ENCODE results near the gene NRG3.
"Not testable (repeated sequence)": the region's sequence is repeated elsewhere in the genome, so short reads cannot be mapped to it uniquely, and the experiment has no call there.

The NRG3 gene

DNA sequence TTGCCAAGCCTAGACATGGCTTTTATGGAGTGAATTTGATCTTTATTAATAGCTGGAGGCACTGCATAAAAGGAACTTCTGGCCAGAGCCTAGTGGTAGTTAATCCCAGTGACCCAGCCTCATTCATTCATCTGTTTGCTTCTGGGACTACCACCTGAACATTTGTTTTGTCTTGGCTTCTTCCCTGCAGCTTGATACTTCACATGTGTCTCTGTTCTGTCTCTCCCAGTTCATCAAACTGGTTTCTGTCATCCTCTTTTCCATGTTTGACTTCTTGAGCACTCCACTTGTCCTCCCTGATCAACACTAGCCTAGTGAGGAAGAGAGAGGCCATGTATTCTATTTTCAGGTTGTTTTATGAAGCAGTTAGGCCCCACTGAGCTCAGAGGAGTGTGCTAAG is 163.6 kb downstream of the NRG3 start:
- FAIRE-seq (no peak), DNase-seq (ENCODE audit: insufficient read length, low spot score) (no peak)
- TF ChIP-seq POU2F2 (IDR thresholded peaks at IDR 0.05; ENCODE audit: low read depth, low read length) (no peak), POLR2AphosphoS5 (IDR thresholded peaks at IDR 0.05; ENCODE audit: low read depth, low read length) (no peak), POLR2A (IDR thresholded peaks at IDR 0.05; ENCODE audit: low read depth, low read length) (no peak), SPI1 (IDR thresholded peaks at IDR 0.05; ENCODE audit: low read depth, low read length) (no peak), PAX5 (IDR thresholded peaks at IDR 0.05; ENCODE audit: insufficient read depth, low read length, severe bottlenecking) (no peak), TAF1 (IDR thresholded peaks at IDR 0.05; ENCODE audit: low read depth, low read length) (no peak)

DNA sequence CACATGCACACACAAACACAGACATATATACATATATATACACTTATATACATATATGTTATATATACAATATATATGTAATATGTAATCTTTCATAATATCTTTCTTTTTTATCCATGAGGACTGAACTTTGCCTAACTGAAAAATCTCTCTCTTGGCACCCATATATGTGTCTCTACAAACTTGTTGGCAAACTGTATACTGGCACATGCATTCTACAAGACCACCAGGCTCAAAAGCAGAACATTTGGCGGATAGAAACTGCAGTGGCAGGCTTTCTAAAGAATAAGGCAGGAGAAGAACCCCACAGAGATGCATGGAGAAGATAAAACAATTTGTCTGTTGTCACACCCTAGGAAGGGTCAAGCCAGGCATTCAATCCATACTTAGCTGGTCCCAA is 165.3 kb downstream of the NRG3 start:
- DNase-seq (ENCODE audit: insufficient read length, low spot score) = no peak
- FAIRE-seq = no peak
- TF ChIP-seq SPI1 (IDR thresholded peaks at IDR 0.05; ENCODE audit: low read depth, low read length) = no peak
- TF ChIP-seq TAF1 (IDR thresholded peaks at IDR 0.05; ENCODE audit: low read depth, low read length) = no peak
- TF ChIP-seq PAX5 (IDR thresholded peaks at IDR 0.05; ENCODE audit: insufficient read depth, low read length, severe bottlenecking) = no peak
- no peak for TF ChIP-seq POLR2AphosphoS5 (IDR thresholded peaks at IDR 0.05; ENCODE audit: low read depth, low read length)
- no peak for TF ChIP-seq POU2F2 (IDR thresholded peaks at IDR 0.05; ENCODE audit: low read depth, low read length)
- no peak for TF ChIP-seq POLR2A (IDR thresholded peaks at IDR 0.05; ENCODE audit: low read depth, low read length)

DNA sequence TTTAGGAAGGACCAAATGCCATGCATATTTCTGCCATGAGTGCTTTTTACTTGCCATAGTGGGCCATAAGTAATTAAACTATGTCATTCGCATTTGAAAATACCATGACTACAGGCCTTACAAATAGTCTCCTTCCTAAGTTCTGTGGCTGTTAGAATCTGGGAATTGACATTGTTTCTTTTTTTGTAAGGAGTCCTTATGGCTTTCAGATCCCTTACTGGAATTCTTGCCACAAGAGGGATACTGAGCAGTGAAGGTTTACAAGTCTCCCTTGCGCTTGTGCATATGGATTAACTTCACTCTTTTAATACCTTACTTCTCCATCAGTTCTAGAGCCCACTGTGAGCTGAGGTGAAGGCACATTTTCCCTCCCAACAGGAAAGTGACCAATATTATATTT is 166.0 kb downstream of the NRG3 start:
- no peak for FAIRE-seq
- TF ChIP-seq SPI1 (IDR thresholded peaks at IDR 0.05; ENCODE audit: low read depth, low read length) (no peak), POLR2AphosphoS5 (IDR thresholded peaks at IDR 0.05; ENCODE audit: low read depth, low read length) (no peak), TAF1 (IDR thresholded peaks at IDR 0.05; ENCODE audit: low read depth, low read length) (no peak), POU2F2 (IDR thresholded peaks at IDR 0.05; ENCODE audit: low read depth, low read length) (no peak), POLR2A (IDR thresholded peaks at IDR 0.05; ENCODE audit: low read depth, low read length) (no peak), PAX5 (IDR thresholded peaks at IDR 0.05; ENCODE audit: insufficient read depth, low read length, severe bottlenecking) (no peak)
- DNase-seq (ENCODE audit: insufficient read length, low spot score) = no peak

DNA sequence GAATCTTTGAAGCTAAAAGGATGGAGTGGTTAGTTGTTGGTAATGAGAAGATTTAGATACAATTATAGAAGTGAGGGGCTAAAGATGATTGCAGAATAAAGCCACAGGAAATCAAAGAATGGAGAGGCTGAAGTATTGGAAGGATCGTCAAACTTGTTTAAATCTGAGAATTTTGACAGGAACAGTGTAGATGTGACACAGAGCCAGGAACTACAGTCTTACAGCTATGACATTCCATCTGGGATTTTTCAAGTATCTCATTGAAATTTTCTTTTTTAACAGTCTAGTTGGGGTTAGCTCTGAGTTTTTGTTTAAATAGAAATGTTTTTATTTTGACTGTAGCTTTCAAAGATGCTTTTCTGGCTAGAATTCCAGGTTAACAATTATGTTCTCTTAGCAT is 181.4 kb downstream of the NRG3 start:
- DNase-seq (ENCODE audit: insufficient read length, low spot score) (no peak), FAIRE-seq (no peak)
- TF ChIP-seq PAX5 (IDR thresholded peaks at IDR 0.05; ENCODE audit: insufficient read depth, low read length, severe bottlenecking) (no peak), POU2F2 (IDR thresholded peaks at IDR 0.05; ENCODE audit: low read depth, low read length) (no peak), POLR2AphosphoS5 (IDR thresholded peaks at IDR 0.05; ENCODE audit: low read depth, low read length) (no peak), SPI1 (IDR thresholded peaks at IDR 0.05; ENCODE audit: low read depth, low read length) (no peak), TAF1 (IDR thresholded peaks at IDR 0.05; ENCODE audit: low read depth, low read length) (no peak), POLR2A (IDR thresholded peaks at IDR 0.05; ENCODE audit: low read depth, low read length) (no peak)

DNA sequence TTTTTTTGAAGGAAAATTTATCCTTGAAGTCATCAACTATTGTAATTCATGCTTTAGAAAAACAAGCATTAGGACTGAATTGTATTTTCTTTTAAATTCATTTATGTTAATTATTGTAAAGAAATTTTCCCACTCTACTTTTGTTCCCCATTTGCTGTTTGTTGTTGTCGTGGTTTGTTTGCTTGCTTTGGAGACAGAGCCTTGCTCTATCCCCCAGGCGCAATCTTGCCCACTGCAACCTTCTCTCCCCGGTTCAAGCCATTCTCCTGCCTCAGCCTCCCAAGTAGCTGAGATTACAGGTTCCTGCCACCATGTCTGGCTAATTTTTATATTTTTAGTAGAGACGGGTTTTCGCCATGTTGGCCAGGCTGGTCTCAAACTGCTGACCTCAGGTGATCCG is 192.2 kb downstream of the NRG3 start:
- FAIRE-seq; DNase-seq (ENCODE audit: insufficient read length, low spot score): not testable (repeated sequence)

DNA sequence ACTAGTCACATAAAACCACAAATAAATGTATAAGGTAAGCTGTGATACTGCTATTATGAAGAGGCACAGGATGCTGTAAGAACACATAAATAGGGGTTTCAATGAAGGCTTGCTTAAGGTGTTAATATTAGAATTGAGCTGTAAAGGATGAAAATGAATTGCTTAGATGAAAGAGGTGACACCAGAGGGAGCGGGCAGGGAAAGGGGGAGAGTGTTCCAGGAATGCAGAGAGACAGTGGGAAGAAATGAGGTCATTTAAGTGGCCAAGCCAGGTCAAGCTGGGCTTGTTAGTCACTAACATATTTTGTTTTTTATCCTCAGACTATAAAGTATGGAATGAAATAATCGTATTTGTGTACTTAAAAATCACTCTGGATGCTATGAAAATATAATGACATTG is 193.5 kb downstream of the NRG3 start:
- TF ChIP-seq POLR2AphosphoS5 (IDR thresholded peaks at IDR 0.05; ENCODE audit: low read depth, low read length) = no peak
- FAIRE-seq = no peak
- DNase-seq (ENCODE audit: insufficient read length, low spot score) = no peak

DNA sequence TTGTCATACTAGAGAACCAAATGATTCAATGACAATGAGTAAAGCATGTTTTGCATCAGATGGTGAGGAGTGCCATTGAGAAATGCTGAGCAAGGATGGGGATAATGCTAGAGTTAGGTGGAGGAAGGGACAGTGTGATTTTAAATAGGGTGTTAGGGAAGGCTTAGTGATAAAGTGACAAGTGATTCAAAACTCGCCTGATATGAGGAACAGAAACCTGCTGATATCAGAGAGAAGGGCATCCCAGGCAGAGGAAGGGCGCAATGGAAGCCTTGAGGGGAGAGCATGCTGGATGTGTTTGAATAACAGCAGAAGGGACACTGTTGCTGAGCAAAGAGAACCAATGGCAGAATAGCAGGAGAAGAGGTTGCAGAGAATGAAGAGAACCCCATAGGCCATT is 196.2 kb downstream of the NRG3 start:
- TF ChIP-seq SPI1 (IDR thresholded peaks at IDR 0.05; ENCODE audit: low read depth, low read length) (peak; percentile 85), POU2F2 (IDR thresholded peaks at IDR 0.05; ENCODE audit: low read depth, low read length) (no peak)
- FAIRE-seq (no peak), DNase-seq (ENCODE audit: insufficient read length, low spot score) (no peak)

DNA sequence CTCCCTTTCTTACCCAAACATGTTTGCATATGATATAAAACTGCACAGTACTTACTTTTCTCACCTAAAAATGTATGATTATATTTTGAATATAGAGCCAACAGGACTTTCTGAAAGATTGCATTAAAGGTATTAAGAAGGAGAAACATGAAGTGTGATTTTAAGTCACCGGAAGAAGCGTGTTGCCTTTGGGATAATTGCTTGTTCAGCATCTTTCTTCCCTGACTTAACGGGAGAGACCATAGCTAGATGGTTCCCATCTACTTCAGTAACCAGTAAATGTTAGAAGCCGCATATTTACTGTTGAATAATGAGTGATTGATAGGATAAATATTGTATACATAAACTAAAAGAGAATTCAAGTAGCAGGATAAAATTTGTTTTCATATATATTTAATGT is 197.1 kb downstream of the NRG3 start:
- FAIRE-seq (no peak), DNase-seq (ENCODE audit: insufficient read length, low spot score) (no peak)
- TF ChIP-seq PAX5 (IDR thresholded peaks at IDR 0.05; ENCODE audit: insufficient read depth, low read length, severe bottlenecking) (no peak), POU2F2 (IDR thresholded peaks at IDR 0.05; ENCODE audit: low read depth, low read length) (no peak), POLR2AphosphoS5 (IDR thresholded peaks at IDR 0.05; ENCODE audit: low read depth, low read length) (no peak), POLR2A (IDR thresholded peaks at IDR 0.05; ENCODE audit: low read depth, low read length) (no peak), SPI1 (IDR thresholded peaks at IDR 0.05; ENCODE audit: low read depth, low read length) (no peak), TAF1 (IDR thresholded peaks at IDR 0.05; ENCODE audit: low read depth, low read length) (no peak)

DNA sequence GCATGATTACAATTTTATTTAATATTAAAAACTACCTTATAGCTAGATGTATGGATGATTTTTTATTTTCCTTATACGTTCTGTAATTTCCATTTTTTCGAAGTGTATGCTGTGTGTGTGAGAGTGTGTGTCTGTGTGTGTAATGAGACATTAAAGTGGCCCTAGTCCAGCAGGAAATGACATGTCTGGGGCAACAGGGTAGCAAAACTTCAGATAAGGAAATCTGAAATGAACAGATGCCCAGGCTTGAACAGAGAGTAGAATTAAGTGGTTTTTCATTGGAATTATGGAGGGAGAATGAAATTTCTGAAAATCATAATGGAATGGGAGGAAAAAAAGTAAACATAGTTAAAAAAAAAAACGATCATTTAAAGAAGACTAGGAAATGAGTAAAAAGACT is 200.6 kb downstream of the NRG3 start:
- no peak for DNase-seq (ENCODE audit: insufficient read length, low spot score)
- TF ChIP-seq PAX5 (IDR thresholded peaks at IDR 0.05; ENCODE audit: insufficient read depth, low read length, severe bottlenecking) = no peak
- TF ChIP-seq POLR2AphosphoS5 (IDR thresholded peaks at IDR 0.05; ENCODE audit: low read depth, low read length) = no peak
- no peak for TF ChIP-seq TAF1 (IDR thresholded peaks at IDR 0.05; ENCODE audit: low read depth, low read length)
- TF ChIP-seq POU2F2 (IDR thresholded peaks at IDR 0.05; ENCODE audit: low read depth, low read length) = no peak
- TF ChIP-seq SPI1 (IDR thresholded peaks at IDR 0.05; ENCODE audit: low read depth, low read length) = no peak
- TF ChIP-seq POLR2A (IDR thresholded peaks at IDR 0.05; ENCODE audit: low read depth, low read length) = no peak
- FAIRE-seq = no peak

DNA sequence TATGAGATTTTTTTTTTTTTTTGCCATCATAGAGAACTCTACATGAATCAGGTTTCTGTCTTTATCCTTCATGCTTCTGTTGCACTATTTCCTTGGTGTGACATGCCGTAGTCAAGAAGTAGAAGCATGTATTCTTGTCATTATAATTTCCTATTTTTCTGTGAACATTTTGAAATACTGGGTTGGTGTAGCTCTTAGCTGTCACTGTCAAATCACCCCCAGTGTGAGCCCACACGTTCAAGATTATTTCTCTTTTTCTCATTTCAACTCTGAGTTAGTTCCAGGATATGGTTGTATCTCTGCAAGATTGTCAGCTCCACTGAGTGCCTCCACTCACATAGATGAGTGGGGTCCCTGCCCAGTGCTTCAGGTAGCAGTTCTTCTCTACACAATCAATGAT is 209.5 kb downstream of the NRG3 start:
- DNase-seq (ENCODE audit: insufficient read length, low spot score) (no peak), FAIRE-seq (no peak)
- TF ChIP-seq POLR2A (IDR thresholded peaks at IDR 0.05; ENCODE audit: low read depth, low read length) (no peak), PAX5 (IDR thresholded peaks at IDR 0.05; ENCODE audit: insufficient read depth, low read length, severe bottlenecking) (no peak), POU2F2 (IDR thresholded peaks at IDR 0.05; ENCODE audit: low read depth, low read length) (no peak), POLR2AphosphoS5 (IDR thresholded peaks at IDR 0.05; ENCODE audit: low read depth, low read length) (no peak), SPI1 (IDR thresholded peaks at IDR 0.05; ENCODE audit: low read depth, low read length) (no peak), TAF1 (IDR thresholded peaks at IDR 0.05; ENCODE audit: low read depth, low read length) (no peak)

DNA sequence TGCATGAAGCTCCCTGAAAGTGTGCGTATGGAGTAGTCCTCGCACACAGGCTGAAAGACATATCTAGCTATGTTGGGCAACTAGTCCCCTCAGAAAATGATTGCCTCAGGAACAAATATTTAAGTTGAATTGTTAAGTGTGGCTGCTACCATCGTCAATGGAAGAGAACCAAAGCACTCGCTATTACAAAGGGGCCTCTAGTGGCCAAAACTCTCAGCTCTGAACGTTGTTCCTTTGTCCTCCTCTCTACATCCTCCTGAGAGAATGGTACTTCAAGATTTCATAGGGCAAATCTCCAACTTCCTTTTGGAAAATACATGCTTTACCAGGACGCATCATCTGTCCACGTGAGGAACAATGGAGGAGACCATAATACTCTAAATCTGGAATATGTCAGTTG is 209.9 kb downstream of the NRG3 start:
- TF ChIP-seq PAX5 (IDR thresholded peaks at IDR 0.05; ENCODE audit: insufficient read depth, low read length, severe bottlenecking) = no peak
- no peak for TF ChIP-seq SPI1 (IDR thresholded peaks at IDR 0.05; ENCODE audit: low read depth, low read length)
- no peak for TF ChIP-seq TAF1 (IDR thresholded peaks at IDR 0.05; ENCODE audit: low read depth, low read length)
- no peak for TF ChIP-seq POLR2AphosphoS5 (IDR thresholded peaks at IDR 0.05; ENCODE audit: low read depth, low read length)
- TF ChIP-seq POLR2A (IDR thresholded peaks at IDR 0.05; ENCODE audit: low read depth, low read length) = no peak
- TF ChIP-seq POU2F2 (IDR thresholded peaks at IDR 0.05; ENCODE audit: low read depth, low read length) = no peak
- FAIRE-seq = no peak
- no peak for DNase-seq (ENCODE audit: insufficient read length, low spot score)

Data from GM12891 (cell line).